Liver (tissue), 9 donors: ENCODE data around the gene BARHL1. TPM values are rescaled to one million over a fixed set of nuclear protein-coding genes. Genes with fewer than 3 reads are reported as not detected.

Experiments used
- DNase-seq: peaks from one replicate; pipeline ENCODE4 v3.0.0-alpha.2; 2017; ENCODE audit warnings: low spot score
- H3K27ac ChIP-seq, 2 donors: one replicate each; pipeline ENCODE4 v1.7.0; 2013; ENCODE audit warnings: inconsistent platforms in 2 of 2, low read length in 2 of 2, control low read depth in 1 of 2, low read depth in 1 of 2, mild to moderate bottlenecking in 1 of 2
- H3K27me3 ChIP-seq, 4 donors: one replicate each; pipeline versions ENCODE4 v1.6.1 to v1.7.0; 2013; ENCODE audit warnings: low read length in 3 of 4, inconsistent platforms in 1 of 4, mild to moderate bottlenecking in 1 of 4, moderate library complexity in 1 of 4; ENCODE audit not compliant: control insufficient read depth in 4 of 4, insufficient read depth in 4 of 4
- H3K36me3 ChIP-seq, 4 donors: one replicate each; pipeline versions ENCODE4 v1.6.1 to v1.7.0; 2013; ENCODE audit warnings: low read length in 3 of 4, mild to moderate bottlenecking in 3 of 4, low read depth in 1 of 4, moderate library complexity in 1 of 4; ENCODE audit not compliant: control insufficient read depth in 4 of 4, insufficient read depth in 3 of 4
- H3K4me1 ChIP-seq, 4 donors: one replicate each; pipeline versions ENCODE4 v1.6.1 to v1.7.0; 2013; ENCODE audit warnings: low read length in 3 of 4, mild to moderate bottlenecking in 3 of 4, moderate library complexity in 1 of 4; ENCODE audit not compliant: control insufficient read depth in 4 of 4, insufficient read depth in 4 of 4
- H3K4me3 ChIP-seq, 3 donors: one replicate each; pipeline versions ENCODE4 v1.6.1 to v1.7.0; 2013; ENCODE audit warnings: low read length in 3 of 3, control low read depth in 1 of 3, low read depth in 1 of 3, mild to moderate bottlenecking in 1 of 3
- H3K9ac ChIP-seq, 2 donors: one replicate each; pipeline ENCODE4 v1.7.0; 2013; ENCODE audit warnings: low read length in 2 of 2, mild to moderate bottlenecking in 2 of 2, moderate library complexity in 2 of 2, control low read depth in 1 of 2, low read depth in 1 of 2
- H3K9me3 ChIP-seq, 4 donors: one replicate each; pipeline versions ENCODE4 v1.6.1 to v1.7.0; 2013; ENCODE audit warnings: low read length in 3 of 4; ENCODE audit not compliant: control insufficient read depth in 4 of 4
- FOXA1 ChIP-seq: IDR thresholded peaks from 2 replicates; pipeline ENCODE4 v1.6.1; 2016; ENCODE audit warnings: antibody characterized with exemption
- FOXA2 ChIP-seq: IDR thresholded peaks from 2 replicates; pipeline ENCODE4 v1.6.1; 2016; ENCODE audit warnings: antibody characterized with exemption
- GABPA ChIP-seq, 2 donors: IDR thresholded peaks in 1 of 2; conservative IDR thresholded peaks in 1 of 2; 2 replicates each; pipeline ENCODE4 v1.6.1; 2016; ENCODE audit warnings: antibody characterized with exemption in 2 of 2, mild to moderate bottlenecking in 1 of 2, moderate library complexity in 1 of 2
- HNF4A ChIP-seq, 2 donors: conservative IDR thresholded peaks; 2 replicates each; pipeline ENCODE4 v1.6.1; 2016; ENCODE audit warnings: antibody characterized with exemption in 2 of 2, mild to moderate bottlenecking in 2 of 2
- HNF4G ChIP-seq: IDR thresholded peaks from 2 replicates; pipeline ENCODE4 v1.6.1; 2016; ENCODE audit warnings: antibody characterized with exemption
- JUND ChIP-seq, 2 donors: IDR thresholded peaks; 2 replicates each; pipeline ENCODE4 v1.6.1; 2016; ENCODE audit warnings: antibody characterized with exemption in 2 of 2
- NR2F2 ChIP-seq: IDR thresholded peaks from 2 replicates; pipeline ENCODE4 v1.6.1; 2016; ENCODE audit warnings: antibody characterized with exemption
- RXRA ChIP-seq, 2 donors: IDR thresholded peaks; 2 replicates each; pipeline ENCODE4 v1.6.1; 2017 to 2018; ENCODE audit warnings: antibody characterized with exemption in 2 of 2, mild to moderate bottlenecking in 1 of 2
- SP1 ChIP-seq: IDR thresholded peaks from 2 replicates; pipeline ENCODE4 v1.6.1; 2018; ENCODE audit warnings: antibody characterized with exemption, mild to moderate bottlenecking
- TAF1 ChIP-seq: conservative IDR thresholded peaks from 2 replicates; pipeline ENCODE4 v1.6.1; 2016; ENCODE audit warnings: antibody characterized with exemption, mild to moderate bottlenecking
- YY1 ChIP-seq: IDR thresholded peaks from 2 replicates; pipeline ENCODE4 v1.6.1; 2016; ENCODE audit warnings: antibody characterized with exemption, mild to moderate bottlenecking
- WGBS: extraction: QIAGEN DNeasy Blood & Tissue Kit; methylation state at CpG from one replicate; pipeline ENCODE4 v1.1.7; 2013; 5-methylcytosine and 5-hydroxymethylcytosine counted together
- polyA plus RNA-seq, 2 donors: library from polyadenylated mRNA; stranded (reverse) in 1 of 2; unstranded in 1 of 2; fragments of 200-250 nt in 1 of 2; fragments of >200 nt in 1 of 2; fragmentation: Nextera tagmentation in 1 of 2; extraction: Ambion mirVana in 1 of 2; gene quantifications; one replicate each; pipeline versions ENCODE4 v1.2.1 to v1.2.3, GENCODE V29; 2013 to 2015
- total RNA-seq, 2 donors: library from RNA; depleted of rRNA; stranded (reverse); fragments of >200 nt; gene quantifications; one replicate each; pipeline ENCODE4 v1.2.3, GENCODE V29; 2014
- TF ChIP-seq, protein P1 (sequence below): IDR thresholded peaks from 2 replicates; pipeline ENCODE4 v1.6.1; 2016; ENCODE audit warnings: antibody characterized with exemption
- TF ChIP-seq, protein P2 (sequence below): IDR thresholded peaks from 2 replicates; pipeline ENCODE4 v1.6.1; 2016; ENCODE audit warnings: antibody characterized with exemption
- TF ChIP-seq, protein P3 (sequence below): IDR thresholded peaks from 2 replicates; pipeline ENCODE4 v1.6.1; 2016; ENCODE audit warnings: antibody characterized with exemption, mild to moderate bottlenecking
- TF ChIP-seq, protein P4 (sequence below): fragments of 150-350 bp; IDR thresholded peaks from 2 replicates; pipeline ENCODE4 v1.5.1; 2017; ENCODE audit warnings: improper control_type of control experiment, low read depth, low read length; ENCODE audit not compliant: missing input control
- TF ChIP-seq, protein P5 (sequence below): IDR thresholded peaks from 2 replicates; pipeline ENCODE4 v1.6.1; 2016; ENCODE audit warnings: antibody characterized with exemption
- donor health status: healthy.
- donor health status: healthy.
- donor health status: healthy.
- donor health status: healthy.
- donor health status: healthy.

Gene BARHL1
- total and polyA plus RNA-seq, 4 donors = not detected

DNA sequence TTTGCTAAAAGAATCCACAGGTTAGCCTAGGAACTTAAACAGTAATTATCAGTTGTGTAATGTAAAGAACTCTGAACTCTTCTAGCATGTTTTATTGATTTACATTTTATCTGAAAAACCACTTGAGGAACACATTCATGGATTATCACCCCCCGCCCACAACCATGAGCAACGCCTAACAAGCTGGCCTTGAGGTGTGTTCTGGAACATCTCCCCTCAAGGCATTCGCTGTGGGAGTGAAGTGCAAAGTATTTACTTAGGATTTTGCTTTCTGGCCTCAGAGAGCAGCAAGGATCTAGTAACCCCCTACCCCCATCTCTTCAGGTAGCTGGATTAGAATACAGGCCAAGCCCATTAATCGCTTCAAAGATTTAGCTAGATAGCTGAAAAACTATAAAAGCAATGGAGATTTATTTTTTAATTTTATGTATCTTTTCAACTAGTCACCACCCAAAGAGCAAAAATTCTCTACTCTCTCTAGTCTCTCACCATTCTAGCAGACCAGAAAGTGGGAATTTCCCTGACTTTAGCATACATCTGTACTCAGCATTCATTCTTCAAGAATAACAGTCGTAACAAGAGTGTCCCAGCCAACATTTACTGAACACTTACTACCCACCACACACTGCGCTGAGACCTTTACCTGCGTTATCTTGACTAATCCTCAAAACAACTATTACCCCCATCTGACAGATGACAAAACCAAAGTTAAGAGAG is 50.2 kb downstream of the BARHL1 start:
- Histone ChIP-seq H3K27me3 (no peaks in the 10 kb centered on the region), H3K9me3 (no peaks in the 10 kb centered on the region), H3K9ac (no peak overlapping the region), H3K36me3 (peaks cover 7 to 52% (median 25%) of the 10 kb centered on the region in 4 donors), H3K27ac (no peak overlapping the region), H3K4me3 (no peak overlapping the region), H3K4me1 (no peaks in the 10 kb centered on the region)
- WGBS = 94% methylated on average over 7 of the region's 7 CpGs
- TF ChIP-seq SP1 (no peak), RXRA (IDR thresholded peaks at IDR 0.05) (no peak), GABPA (IDR thresholded peaks at IDR 0.05 in 1 of 2, conservative IDR thresholded peaks at IDR 0.05 in 1 of 2) (no peak), YY1 (no peak), NR2F2 (no peak), FOXA1 (no peak), FOXA2 (no peak), JUND (IDR thresholded peaks at IDR 0.05) (no peak), HNF4G (no peak), TAF1 (no peak)
- TF ChIP-seq, protein P1, sequence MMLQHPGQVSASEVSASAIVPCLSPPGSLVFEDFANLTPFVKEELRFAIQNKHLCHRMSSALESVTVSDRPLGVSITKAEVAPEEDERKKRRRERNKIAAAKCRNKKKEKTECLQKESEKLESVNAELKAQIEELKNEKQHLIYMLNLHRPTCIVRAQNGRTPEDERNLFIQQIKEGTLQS = no peak
- TF ChIP-seq, protein P2, sequence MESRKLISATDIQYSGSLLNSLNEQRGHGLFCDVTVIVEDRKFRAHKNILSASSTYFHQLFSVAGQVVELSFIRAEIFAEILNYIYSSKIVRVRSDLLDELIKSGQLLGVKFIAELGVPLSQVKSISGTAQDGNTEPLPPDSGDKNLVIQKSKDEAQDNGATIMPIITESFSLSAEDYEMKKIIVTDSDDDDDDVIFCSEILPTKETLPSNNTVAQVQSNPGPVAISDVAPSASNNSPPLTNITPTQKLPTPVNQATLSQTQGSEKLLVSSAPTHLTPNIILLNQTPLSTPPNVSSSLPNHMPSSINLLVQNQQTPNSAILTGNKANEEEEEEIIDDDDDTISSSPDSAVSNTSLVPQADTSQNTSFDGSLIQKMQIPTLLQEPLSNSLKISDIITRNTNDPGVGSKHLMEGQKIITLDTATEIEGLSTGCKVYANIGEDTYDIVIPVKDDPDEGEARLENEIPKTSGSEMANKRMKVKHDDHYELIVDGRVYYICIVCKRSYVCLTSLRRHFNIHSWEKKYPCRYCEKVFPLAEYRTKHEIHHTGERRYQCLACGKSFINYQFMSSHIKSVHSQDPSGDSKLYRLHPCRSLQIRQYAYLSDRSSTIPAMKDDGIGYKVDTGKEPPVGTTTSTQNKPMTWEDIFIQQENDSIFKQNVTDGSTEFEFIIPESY = no peak
- TF ChIP-seq, protein P3, sequence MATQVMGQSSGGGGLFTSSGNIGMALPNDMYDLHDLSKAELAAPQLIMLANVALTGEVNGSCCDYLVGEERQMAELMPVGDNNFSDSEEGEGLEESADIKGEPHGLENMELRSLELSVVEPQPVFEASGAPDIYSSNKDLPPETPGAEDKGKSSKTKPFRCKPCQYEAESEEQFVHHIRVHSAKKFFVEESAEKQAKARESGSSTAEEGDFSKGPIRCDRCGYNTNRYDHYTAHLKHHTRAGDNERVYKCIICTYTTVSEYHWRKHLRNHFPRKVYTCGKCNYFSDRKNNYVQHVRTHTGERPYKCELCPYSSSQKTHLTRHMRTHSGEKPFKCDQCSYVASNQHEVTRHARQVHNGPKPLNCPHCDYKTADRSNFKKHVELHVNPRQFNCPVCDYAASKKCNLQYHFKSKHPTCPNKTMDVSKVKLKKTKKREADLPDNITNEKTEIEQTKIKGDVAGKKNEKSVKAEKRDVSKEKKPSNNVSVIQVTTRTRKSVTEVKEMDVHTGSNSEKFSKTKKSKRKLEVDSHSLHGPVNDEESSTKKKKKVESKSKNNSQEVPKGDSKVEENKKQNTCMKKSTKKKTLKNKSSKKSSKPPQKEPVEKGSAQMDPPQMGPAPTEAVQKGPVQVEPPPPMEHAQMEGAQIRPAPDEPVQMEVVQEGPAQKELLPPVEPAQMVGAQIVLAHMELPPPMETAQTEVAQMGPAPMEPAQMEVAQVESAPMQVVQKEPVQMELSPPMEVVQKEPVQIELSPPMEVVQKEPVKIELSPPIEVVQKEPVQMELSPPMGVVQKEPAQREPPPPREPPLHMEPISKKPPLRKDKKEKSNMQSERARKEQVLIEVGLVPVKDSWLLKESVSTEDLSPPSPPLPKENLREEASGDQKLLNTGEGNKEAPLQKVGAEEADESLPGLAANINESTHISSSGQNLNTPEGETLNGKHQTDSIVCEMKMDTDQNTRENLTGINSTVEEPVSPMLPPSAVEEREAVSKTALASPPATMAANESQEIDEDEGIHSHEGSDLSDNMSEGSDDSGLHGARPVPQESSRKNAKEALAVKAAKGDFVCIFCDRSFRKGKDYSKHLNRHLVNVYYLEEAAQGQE = no peak
- TF ChIP-seq, protein P4, sequence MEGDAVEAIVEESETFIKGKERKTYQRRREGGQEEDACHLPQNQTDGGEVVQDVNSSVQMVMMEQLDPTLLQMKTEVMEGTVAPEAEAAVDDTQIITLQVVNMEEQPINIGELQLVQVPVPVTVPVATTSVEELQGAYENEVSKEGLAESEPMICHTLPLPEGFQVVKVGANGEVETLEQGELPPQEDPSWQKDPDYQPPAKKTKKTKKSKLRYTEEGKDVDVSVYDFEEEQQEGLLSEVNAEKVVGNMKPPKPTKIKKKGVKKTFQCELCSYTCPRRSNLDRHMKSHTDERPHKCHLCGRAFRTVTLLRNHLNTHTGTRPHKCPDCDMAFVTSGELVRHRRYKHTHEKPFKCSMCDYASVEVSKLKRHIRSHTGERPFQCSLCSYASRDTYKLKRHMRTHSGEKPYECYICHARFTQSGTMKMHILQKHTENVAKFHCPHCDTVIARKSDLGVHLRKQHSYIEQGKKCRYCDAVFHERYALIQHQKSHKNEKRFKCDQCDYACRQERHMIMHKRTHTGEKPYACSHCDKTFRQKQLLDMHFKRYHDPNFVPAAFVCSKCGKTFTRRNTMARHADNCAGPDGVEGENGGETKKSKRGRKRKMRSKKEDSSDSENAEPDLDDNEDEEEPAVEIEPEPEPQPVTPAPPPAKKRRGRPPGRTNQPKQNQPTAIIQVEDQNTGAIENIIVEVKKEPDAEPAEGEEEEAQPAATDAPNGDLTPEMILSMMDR = no peak
- TF ChIP-seq, protein P5, sequence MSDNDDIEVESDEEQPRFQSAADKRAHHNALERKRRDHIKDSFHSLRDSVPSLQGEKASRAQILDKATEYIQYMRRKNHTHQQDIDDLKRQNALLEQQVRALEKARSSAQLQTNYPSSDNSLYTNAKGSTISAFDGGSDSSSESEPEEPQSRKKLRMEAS = no peak
- DNase-seq = no peak

DNA sequence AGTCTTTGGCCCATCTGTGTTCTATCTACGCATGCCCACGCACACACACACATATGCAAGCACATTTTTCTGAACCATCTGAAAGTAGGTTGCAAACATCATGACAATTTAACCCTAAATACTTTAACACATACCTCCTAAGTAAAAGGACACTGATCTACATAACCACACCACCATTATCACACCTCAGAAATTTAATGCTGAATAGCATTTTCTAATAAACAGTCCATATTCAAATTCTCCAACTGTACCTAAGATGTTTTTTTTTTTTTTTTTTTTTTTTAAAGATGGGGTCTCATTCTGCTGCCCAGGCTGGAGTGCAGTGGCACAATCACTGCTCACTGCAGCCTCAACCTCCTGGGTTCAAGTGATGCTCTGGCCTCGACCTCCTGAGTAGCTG is 51.9 kb downstream of the BARHL1 start:
- no peak for DNase-seq
- TF ChIP-seq, protein P4 = no peak
- TF ChIP-seq HNF4A (conservative IDR thresholded peaks at IDR 0.05) (no peak), JUND (IDR thresholded peaks at IDR 0.05) (no peak), HNF4G (no peak), SP1 (no peak), RXRA (IDR thresholded peaks at IDR 0.05) (no peak), NR2F2 (no peak), TAF1 (no peak)
- 96% methylated on average over 3 of the region's 3 CpGs for WGBS
- no peaks in the 10 kb centered on the region for H3K27me3 ChIP-seq
- H3K9ac ChIP-seq = no peak overlapping the region
- peaks cover 9 to 55% (median 32%) of the 10 kb centered on the region in 4 donors for H3K36me3 ChIP-seq
- no peak overlapping the region for H3K27ac ChIP-seq
- H3K4me3 ChIP-seq = no peak overlapping the region
- H3K4me1 ChIP-seq = no peaks in the 10 kb centered on the region
- H3K9me3 ChIP-seq = no peaks in the 10 kb centered on the region
